SK-N-SH treated with all-trans-retinoic acid at 6 μM for 48 hours (cell line): ENCODE data around the gene ITPR2.

Source experiments
- ARNTL ChIP-seq: fragments of 450-650 bp; formaldehyde crosslinking; IDR thresholded peaks from 2 replicates; pipeline ENCODE4 v1.5.0; 2020; ENCODE audit warnings: low read depth, mild to moderate bottlenecking, moderate library complexity, borderline replicate concordance
- CSDC2 ChIP-seq: fragments of 250-450 bp; sonication (Bioruptor Pico); IDR thresholded peaks from 2 replicates; pipeline ENCODE4 v1.5.0; 2020; ENCODE audit warnings: mild to moderate bottlenecking, moderate library complexity
- RARB ChIP-seq: fragments of 250-450 bp; sonication (Bioruptor Pico); IDR thresholded peaks from 2 replicates; pipeline ENCODE4 v1.8.0; 2021; ENCODE audit warnings: mild to moderate bottlenecking, moderate library complexity
- TCF4 ChIP-seq: fragments of 250-450 bp; sonication (Bioruptor Pico); IDR thresholded peaks from 2 replicates; pipeline ENCODE4 v1.8.0; 2021; ENCODE audit warnings: mild to moderate bottlenecking, moderate library complexity, borderline replicate concordance
- ZFP30 ChIP-seq: fragments of 450-650 bp; formaldehyde crosslinking; IDR thresholded peaks from 2 replicates; pipeline ENCODE4 v1.5.0; 2022; ENCODE audit warnings: mild to moderate bottlenecking, moderate library complexity
- ZNF565 ChIP-seq: fragments of 450-650 bp; formaldehyde crosslinking; conservative IDR thresholded peaks from 2 replicates; pipeline ENCODE4 v1.5.0; 2020; ENCODE audit warnings: low read depth, mild to moderate bottlenecking, moderate library complexity
- TF ChIP-seq, protein P1 (sequence below): fragments of 250-450 bp; sonication (Bioruptor Pico); IDR thresholded peaks from 2 replicates; pipeline ENCODE4 v1.5.0; 2020; ENCODE audit warnings: mild to moderate bottlenecking, moderate library complexity
- TF ChIP-seq, protein P2 (sequence below): fragments of 250-450 bp; sonication (Bioruptor Pico); IDR thresholded peaks from 2 replicates; pipeline ENCODE4 v1.8.0; 2020; ENCODE audit warnings: mild to moderate bottlenecking, moderate library complexity, borderline replicate concordance

DNA sequence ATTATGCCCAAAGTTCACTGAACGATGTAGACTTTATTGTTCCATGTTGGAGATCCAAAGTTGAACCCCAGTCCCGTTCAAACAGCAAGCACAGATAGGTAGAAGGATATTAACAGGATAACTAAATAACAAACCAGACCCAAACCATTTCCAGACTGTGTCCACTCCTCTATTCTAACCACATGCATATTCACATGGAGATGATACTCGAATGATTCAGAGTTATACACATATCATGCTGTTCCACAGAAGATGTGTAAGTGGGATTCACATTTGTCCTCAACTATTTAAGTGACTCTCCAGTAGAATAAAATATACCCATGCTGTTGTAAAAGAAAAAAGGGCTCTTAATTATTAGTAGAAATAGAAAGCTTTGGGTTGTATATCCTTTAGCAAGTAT lies 185.9 kb downstream of the ITPR2 start:
- TF ChIP-seq ZNF565 (CRISPR knock-in tag) = no peak
- TF ChIP-seq, protein P1, sequence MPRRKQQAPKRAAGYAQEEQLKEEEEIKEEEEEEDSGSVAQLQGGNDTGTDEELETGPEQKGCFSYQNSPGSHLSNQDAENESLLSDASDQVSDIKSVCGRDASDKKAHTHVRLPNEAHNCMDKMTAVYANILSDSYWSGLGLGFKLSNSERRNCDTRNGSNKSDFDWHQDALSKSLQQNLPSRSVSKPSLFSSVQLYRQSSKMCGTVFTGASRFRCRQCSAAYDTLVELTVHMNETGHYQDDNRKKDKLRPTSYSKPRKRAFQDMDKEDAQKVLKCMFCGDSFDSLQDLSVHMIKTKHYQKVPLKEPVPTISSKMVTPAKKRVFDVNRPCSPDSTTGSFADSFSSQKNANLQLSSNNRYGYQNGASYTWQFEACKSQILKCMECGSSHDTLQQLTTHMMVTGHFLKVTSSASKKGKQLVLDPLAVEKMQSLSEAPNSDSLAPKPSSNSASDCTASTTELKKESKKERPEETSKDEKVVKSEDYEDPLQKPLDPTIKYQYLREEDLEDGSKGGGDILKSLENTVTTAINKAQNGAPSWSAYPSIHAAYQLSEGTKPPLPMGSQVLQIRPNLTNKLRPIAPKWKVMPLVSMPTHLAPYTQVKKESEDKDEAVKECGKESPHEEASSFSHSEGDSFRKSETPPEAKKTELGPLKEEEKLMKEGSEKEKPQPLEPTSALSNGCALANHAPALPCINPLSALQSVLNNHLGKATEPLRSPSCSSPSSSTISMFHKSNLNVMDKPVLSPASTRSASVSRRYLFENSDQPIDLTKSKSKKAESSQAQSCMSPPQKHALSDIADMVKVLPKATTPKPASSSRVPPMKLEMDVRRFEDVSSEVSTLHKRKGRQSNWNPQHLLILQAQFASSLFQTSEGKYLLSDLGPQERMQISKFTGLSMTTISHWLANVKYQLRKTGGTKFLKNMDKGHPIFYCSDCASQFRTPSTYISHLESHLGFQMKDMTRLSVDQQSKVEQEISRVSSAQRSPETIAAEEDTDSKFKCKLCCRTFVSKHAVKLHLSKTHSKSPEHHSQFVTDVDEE (CRISPR knock-in tag) = no peak
- TF ChIP-seq ZFP30 = no peak
- no peak for TF ChIP-seq RARB (CRISPR knock-in tag)
- no peak for TF ChIP-seq ARNTL
- TF ChIP-seq, protein P2, sequence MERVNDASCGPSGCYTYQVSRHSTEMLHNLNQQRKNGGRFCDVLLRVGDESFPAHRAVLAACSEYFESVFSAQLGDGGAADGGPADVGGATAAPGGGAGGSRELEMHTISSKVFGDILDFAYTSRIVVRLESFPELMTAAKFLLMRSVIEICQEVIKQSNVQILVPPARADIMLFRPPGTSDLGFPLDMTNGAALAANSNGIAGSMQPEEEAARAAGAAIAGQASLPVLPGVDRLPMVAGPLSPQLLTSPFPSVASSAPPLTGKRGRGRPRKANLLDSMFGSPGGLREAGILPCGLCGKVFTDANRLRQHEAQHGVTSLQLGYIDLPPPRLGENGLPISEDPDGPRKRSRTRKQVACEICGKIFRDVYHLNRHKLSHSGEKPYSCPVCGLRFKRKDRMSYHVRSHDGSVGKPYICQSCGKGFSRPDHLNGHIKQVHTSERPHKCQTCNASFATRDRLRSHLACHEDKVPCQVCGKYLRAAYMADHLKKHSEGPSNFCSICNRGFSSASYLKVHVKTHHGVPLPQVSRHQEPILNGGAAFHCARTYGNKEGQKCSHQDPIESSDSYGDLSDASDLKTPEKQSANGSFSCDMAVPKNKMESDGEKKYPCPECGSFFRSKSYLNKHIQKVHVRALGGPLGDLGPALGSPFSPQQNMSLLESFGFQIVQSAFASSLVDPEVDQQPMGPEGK (CRISPR knock-in tag) = no peak
- no peak for TF ChIP-seq CSDC2 (CRISPR knock-in tag)
- TF ChIP-seq TCF4 (CRISPR knock-in tag) = no peak
